Skeletal muscle tissue (tissue), 4 donors: ENCODE data around the gene PLXND1. TPM values are rescaled to one million over a fixed set of nuclear protein-coding genes. Genes with fewer than 3 reads are reported as not detected.

Experiments
- H3K27ac ChIP-seq: one replicate; pipeline ENCODE4 v1.7.0; 2013; ENCODE audit warnings: mild to moderate bottlenecking, low read depth, low read length, inconsistent platforms
- H3K27me3 ChIP-seq, 3 donors: one replicate each; pipeline ENCODE4 v1.7.0; 2013; ENCODE audit warnings: low read length in 3 of 3; ENCODE audit not compliant: control insufficient read depth in 3 of 3, insufficient read depth in 3 of 3
- H3K36me3 ChIP-seq, 3 donors: one replicate each; pipeline ENCODE4 v1.7.0; 2013; ENCODE audit warnings: low read length in 3 of 3; ENCODE audit not compliant: control insufficient read depth in 3 of 3, insufficient read depth in 3 of 3
- H3K4me1 ChIP-seq, 3 donors: one replicate each; pipeline ENCODE4 v1.7.0; 2013; ENCODE audit warnings: low read length in 3 of 3, mild to moderate bottlenecking in 3 of 3; ENCODE audit not compliant: control insufficient read depth in 3 of 3, insufficient read depth in 3 of 3
- H3K4me3 ChIP-seq, 3 donors: one replicate each; pipeline ENCODE4 v1.7.0; 2013; ENCODE audit warnings: low read length in 3 of 3
- H3K9ac ChIP-seq, 3 donors: one replicate each; pipeline ENCODE4 v1.7.0; 2013; ENCODE audit warnings: low read length in 3 of 3, mild to moderate bottlenecking in 3 of 3, moderate library complexity in 2 of 3, low read depth in 1 of 3
- H3K9me3 ChIP-seq, 3 donors: one replicate each; pipeline ENCODE4 v1.7.0; 2013; ENCODE audit warnings: low read length in 3 of 3; ENCODE audit not compliant: control insufficient read depth in 3 of 3
- total RNA-seq: library from RNA; depleted of rRNA; stranded (reverse); fragments of >200 nt; gene quantifications from one replicate; pipeline ENCODE4 v1.2.3, GENCODE V29; 2014
- donor health status: Osteomylitis.

The PLXND1 gene
- total RNA-seq, 1 donor from 2014 or later, result 92.4 TPM

DNA sequence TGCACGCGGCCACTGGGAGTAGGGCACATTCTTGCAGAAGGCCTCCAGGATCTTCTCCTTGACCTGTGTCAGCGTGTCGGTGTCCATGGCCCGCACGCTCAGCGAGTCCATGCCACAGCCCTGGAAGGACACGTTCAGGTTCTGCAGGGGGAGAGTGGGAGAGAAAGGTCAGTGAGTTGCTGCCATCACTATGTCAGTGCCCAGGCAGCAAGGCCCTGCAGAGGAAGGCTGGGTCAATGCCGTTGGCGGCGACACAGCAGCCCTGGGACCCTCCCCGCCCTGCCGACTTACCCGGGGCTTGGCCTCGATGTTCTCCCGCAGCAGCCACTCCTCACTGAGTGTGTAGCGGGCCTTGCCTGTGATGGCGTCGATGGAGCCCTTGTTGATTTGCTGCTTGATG lies 43.7 kb downstream of the PLXND1 start:
- Histone ChIP-seq H3K4me3 (no peak overlapping the region), H3K4me1 (peaks cover 58 to 78% (median 69%) of the 10 kb centered on the region in 3 donors), H3K9me3 (no peaks in the 10 kb centered on the region), H3K36me3 (peaks cover 14 to 55% (median 39%) of the 10 kb centered on the region in 3 donors), H3K9ac (no peak overlapping the region), H3K27me3 (no peaks in the 10 kb centered on the region), H3K27ac (no peak overlapping the region)

DNA sequence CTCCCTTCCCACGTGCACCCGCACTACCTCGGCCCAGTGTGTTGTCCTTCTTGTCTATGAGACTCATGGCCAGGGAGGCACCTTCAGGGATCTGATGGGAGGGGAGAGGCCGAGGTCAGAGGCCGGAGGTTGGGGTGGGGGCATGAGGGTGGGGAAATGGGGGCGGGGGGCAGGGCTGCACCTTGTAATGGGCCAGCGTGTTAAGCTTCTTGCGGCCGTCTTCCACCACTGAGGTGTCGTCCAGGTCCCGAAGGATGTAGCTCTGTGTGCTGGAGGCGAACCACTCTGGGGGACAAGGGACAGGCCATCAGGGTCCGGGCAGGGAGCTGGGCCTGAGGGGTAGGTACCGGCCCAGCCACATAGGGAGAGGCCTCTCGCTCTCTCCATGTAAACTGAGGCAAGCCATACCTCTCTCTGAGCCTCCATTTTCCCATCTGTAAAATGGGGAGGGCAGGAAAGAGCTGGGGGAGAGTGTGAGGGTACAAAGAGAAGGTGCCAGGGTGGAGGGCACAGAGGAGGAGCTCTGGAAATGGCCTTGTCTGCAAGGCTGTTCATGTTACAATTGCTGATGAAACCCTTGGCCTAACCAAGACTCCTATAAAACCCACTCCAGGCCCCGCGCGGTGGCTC lies 44.7 kb downstream of the PLXND1 start:
- peak overlapping the region in 1 of 3 donors; percentile 54 for H3K9ac ChIP-seq
- H3K4me1 ChIP-seq, result peaks cover 63 to 78% (median 69%) of the 10 kb centered on the region in 3 donors
- H3K36me3 ChIP-seq, result peaks cover 9 to 47% (median 37%) of the 10 kb centered on the region in 3 donors
- H3K27me3 ChIP-seq, result no peaks in the 10 kb centered on the region
- H3K9me3 ChIP-seq, result no peaks in the 10 kb centered on the region
- no peak overlapping the region for H3K4me3 ChIP-seq
- H3K27ac ChIP-seq, result peak overlapping the region; percentile 75

DNA sequence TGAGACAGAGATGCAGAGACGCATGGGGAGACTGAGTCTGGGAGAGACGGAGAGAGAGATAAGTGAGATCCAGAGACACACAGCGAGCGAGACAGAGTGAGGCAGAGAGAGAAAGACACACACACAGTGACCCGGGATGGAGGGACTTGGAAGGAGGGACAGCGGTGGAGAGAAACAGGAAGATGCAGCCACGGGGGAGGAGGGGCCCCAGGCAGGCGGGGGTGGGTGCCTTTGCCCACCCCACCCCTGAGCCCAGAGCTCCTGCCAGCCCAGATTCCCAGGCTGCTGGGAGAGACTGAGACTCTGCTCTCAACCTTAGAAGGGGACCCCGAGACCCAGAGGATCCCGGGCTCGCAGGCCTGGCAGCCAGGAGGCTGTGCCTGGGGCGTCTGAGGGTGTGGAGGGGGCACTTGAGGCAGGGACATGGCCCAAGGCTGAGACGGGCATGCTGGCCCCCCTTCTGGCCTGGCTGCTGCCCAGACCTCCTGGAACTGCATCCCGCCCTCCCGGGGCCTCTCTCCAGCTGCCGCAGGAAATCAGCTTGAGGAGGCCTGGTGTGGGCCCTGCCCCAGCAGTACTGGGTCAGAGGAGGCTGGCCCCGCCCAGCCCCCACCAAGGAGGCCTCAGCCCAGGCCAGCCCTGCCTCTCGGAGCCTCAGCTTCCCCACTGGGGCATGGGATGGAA lies 45.4 kb downstream of the PLXND1 start:
- no peak overlapping the region for H3K4me3 ChIP-seq
- peaks cover 12 to 40% (median 36%) of the 10 kb centered on the region in 3 donors for H3K36me3 ChIP-seq
- no peaks in the 10 kb centered on the region for H3K27me3 ChIP-seq
- H3K9me3 ChIP-seq, result no peaks in the 10 kb centered on the region
- peak overlapping the region; percentile 75 for H3K27ac ChIP-seq
- H3K9ac ChIP-seq, result peak overlapping the region in 2 of 3 donors; percentile 14 to 54
- H3K4me1 ChIP-seq, result peaks cover 67 to 77% (median 71%) of the 10 kb centered on the region in 3 donors

DNA sequence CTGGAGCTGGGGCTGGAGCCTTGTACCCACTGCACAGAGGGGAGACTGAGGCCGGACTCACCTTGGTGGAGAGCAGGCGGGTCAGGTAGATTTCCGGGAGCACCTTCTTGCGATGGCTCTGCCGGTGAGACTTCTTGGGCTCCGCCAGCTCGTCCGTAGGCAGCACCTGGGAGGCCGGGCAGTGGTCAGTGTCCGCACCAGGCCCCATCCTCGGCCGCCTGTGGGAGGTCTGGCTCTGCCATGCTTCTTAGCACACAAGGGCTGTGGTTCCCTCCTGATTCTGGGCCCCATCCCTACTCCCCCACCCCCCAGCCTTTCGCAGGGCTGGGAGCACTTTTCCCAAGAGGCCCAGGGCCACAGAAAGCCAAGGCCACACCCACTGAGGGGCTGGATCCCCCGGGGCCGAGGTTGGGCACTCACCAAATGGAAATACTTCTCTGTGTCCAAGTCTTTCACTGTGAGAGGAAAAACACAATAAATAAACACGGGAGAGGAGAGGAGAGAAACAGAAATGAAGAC lies 46.1 kb downstream of the PLXND1 start:
- H3K9me3 ChIP-seq, result no peaks in the 10 kb centered on the region
- no peak overlapping the region for H3K4me3 ChIP-seq
- no peaks in the 10 kb centered on the region for H3K27me3 ChIP-seq
- H3K36me3 ChIP-seq, result peaks cover 7 to 37% (median 29%) of the 10 kb centered on the region in 3 donors
- H3K4me1 ChIP-seq, result peaks cover 71 to 80% (median 75%) of the 10 kb centered on the region in 3 donors
- peak overlapping the region in 1 of 3 donors; percentile 45 for H3K9ac ChIP-seq
- peak overlapping the region; percentile 75 for H3K27ac ChIP-seq

DNA sequence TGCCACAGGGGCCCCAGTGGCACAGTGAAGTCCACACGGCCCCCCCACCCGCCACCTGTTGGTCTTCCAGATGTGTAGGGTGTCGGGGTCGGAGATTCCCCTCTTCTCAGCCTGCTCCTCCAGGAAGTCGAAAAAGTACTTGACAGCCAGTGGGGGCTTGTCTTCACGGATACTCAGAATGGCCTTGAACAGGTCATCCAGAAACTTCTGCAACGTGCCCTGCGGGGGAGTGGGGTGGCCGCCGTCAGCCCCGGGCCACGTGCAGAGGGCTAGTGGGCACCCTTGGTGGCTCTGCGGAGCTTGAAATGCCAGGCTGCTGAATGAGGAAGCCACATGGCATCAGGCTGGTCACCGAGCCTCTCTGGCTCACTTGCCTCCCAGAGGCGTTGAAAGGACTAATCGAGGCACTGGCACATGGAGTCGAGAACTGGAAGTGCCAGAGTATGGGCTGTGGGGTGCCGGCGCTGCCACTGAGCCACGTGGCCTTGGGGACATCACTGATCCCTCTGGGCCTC lies 46.9 kb downstream of the PLXND1 start:
- no peaks in the 10 kb centered on the region for H3K27me3 ChIP-seq
- H3K9ac ChIP-seq, result peak overlapping the region in 1 of 3 donors; percentile 8
- H3K9me3 ChIP-seq, result no peaks in the 10 kb centered on the region
- H3K4me3 ChIP-seq, result no peak overlapping the region
- H3K4me1 ChIP-seq, result peaks cover 68 to 80% (median 74%) of the 10 kb centered on the region in 3 donors
- H3K27ac ChIP-seq, result peak overlapping the region; percentile 75
- H3K36me3 ChIP-seq, result peaks cover 7 to 30% (median 25%) of the 10 kb centered on the region in 3 donors

DNA sequence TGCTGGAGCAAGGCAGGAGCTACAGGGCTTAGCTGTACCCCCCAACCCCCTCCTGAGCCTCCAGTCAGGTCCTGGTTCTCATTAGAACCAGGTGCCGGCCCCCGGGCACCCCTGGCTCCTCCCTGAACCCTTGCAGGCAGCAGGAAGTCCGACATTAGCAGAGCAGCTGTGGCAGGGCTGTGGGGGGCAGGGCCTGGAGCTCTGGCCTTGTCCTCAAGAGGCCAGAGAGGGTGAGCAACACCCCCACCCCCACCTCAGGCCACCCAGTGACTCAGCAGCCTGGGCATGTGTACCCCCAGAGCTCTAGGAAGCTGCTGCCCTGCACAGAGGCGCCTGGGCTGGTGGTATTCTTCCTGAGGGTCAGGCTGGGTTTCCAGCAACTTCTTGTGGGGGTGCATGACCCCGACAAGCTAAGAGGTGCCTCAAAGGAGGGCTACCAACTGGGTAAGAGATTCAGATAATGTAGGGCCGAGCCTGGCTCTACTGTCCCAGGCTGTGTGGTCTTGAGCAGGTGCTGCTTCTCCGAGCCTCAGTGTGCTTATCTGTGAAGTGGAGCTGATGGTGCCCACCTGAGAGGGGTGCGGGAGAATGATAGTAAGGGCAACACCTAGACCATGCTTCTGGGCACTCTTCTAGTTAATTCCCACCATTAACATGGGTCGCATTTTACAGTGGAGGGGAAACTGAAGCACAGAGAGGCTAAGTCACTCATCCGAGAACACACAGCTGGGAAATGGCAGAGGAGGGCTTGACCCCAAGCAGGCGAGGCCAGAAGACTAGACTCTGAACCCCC lies 47.5 kb downstream of the PLXND1 start:
- peak overlapping the region in 1 of 3 donors; percentile 40 for H3K9ac ChIP-seq
- H3K36me3 ChIP-seq, result peaks cover 7 to 27% (median 25%) of the 10 kb centered on the region in 3 donors
- peaks cover 63 to 79% (median 74%) of the 10 kb centered on the region in 3 donors for H3K4me1 ChIP-seq
- no peak overlapping the region for H3K27ac ChIP-seq
- H3K27me3 ChIP-seq, result no peaks in the 10 kb centered on the region
- H3K9me3 ChIP-seq, result no peaks in the 10 kb centered on the region
- no peak overlapping the region for H3K4me3 ChIP-seq

DNA sequence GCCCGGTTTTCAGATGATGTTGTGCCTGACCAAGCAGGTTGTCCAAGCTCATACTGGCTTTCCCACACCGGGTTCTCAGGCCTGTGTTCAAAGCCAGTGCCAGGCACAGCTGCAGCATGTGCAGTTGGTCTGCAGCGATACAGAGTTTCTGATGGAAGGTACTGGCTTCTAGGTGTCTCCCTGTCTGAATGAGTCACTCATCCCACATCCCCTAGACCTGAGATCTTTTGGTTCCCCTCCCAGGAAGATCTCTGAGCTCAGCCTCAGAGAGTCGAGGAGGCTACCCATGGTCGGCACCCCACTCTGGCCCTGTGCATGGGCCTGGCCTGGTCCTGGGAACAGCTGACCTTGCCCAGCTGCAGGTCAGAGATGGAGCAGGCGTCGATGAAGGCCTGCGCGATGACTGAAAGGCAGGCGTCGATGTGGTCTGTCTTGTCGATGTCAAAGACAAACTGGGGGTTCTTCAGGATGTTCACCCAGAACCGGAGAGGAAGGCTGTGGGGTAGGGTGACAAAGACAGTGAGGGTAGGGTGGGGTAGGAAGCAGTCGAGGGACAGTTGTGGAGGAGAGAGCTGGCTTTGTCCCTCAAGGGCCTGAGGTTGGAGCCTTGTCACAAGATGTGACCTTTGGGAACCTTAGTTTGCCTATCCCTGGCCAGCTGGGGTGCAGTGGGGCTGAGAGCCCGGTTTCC lies 48.2 kb downstream of the PLXND1 start:
- H3K9ac ChIP-seq, result peak overlapping the region in 2 of 3 donors; percentile 5 to 40
- H3K27ac ChIP-seq, result peak overlapping the region; percentile 48
- H3K9me3 ChIP-seq, result no peaks in the 10 kb centered on the region

DNA sequence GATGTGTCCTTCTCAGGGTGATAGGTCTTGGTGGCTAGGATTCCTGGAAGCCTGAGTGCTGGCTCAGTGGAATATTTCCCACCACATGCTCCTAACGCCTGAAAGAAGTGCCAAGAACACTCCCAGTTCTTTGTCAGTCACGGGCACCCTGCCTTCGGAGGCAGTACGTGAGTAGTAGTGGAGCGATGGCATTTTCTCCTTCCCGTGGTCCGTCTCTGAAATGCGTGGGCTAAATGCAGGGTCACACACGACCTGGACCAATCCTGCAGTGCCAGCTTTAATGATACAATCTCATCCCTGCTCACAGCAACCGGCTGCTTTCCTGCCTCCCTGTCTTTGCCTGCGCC lies 49.0 kb downstream of the PLXND1 start:
- peak overlapping the region in 1 of 3 donors; percentile 22 for H3K4me3 ChIP-seq
- H3K9ac ChIP-seq, result peak overlapping the region in 1 of 3 donors; percentile 62
- peaks cover 65 to 77% (median 77%) of the 10 kb centered on the region in 3 donors for H3K4me1 ChIP-seq
- H3K27me3 ChIP-seq, result no peaks in the 10 kb centered on the region
- H3K9me3 ChIP-seq, result no peaks in the 10 kb centered on the region
- H3K27ac ChIP-seq, result peak overlapping the region; percentile 48
- H3K36me3 ChIP-seq, result peaks cover 7 to 23% (median 19%) of the 10 kb centered on the region in 3 donors

More for the DNA sequence above, 48.2 kb downstream of the PLXND1 start:
- H3K27me3 ChIP-seq, result no peaks in the 10 kb centered on the region
- peaks cover 58 to 75% (median 72%) of the 10 kb centered on the region in 3 donors for H3K4me1 ChIP-seq
- no peak overlapping the region for H3K4me3 ChIP-seq
- peaks cover 7 to 27% (median 25%) of the 10 kb centered on the region in 3 donors for H3K36me3 ChIP-seq

DNA sequence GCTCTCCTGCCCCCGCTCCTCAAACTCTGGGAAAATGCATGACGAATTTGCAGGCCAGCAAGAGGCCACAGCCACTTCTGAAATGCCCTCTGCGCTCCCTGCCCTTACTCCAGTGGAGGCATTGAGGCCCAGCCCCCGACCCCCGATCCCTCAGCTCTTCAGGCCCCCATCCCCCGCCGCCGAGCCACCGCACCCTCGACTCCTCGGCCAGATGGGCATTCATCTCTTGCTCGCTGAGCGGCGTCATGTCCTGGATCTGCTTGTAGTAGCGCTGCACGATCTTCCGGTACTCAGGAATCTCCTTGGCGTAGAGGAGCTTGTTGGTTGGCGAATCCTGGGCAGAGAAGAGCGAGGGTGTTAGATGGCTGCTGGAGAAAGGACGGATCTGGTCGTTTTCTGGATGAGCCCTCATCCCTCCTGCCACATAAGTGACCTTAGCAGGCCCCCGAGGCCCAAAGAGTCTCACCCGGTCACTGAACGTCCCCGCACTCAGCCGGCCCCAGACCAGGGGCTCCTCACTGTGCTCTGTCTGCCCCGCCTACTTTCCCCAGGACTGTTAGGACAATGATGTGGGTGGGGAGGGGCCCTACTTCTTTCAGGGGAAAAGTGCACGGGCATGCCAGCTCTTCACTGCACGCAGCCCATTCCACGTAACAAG lies 49.5 kb downstream of the PLXND1 start:
- H3K4me1 ChIP-seq, result peaks cover 66 to 80% (median 79%) of the 10 kb centered on the region in 3 donors

More for the DNA sequence above, 49.5 kb downstream of the PLXND1 start:
- H3K9ac ChIP-seq, result peak overlapping the region in 1 of 3 donors; percentile 62
- peaks cover 7 to 19% (median 19%) of the 10 kb centered on the region in 3 donors for H3K36me3 ChIP-seq
- no peak overlapping the region for H3K4me3 ChIP-seq
- no peaks in the 10 kb centered on the region for H3K27me3 ChIP-seq
- peak overlapping the region; percentile 48 for H3K27ac ChIP-seq
- H3K9me3 ChIP-seq, result no peaks in the 10 kb centered on the region
